Neuron (in vitro differentiated cells): ENCODE measurements around the gene RBKS.

Experiments
- H2AFZ ChIP-seq: one replicate; pipeline ENCODE4 v1.6.1; 2013; ENCODE audit warnings: low read depth, mild to moderate bottlenecking, inconsistent platforms, low read length, moderate library complexity
- H3K27me3 ChIP-seq: one replicate; pipeline ENCODE4 v1.6.1; 2013; ENCODE audit warnings: low read length; ENCODE audit not compliant: insufficient read depth
- H3K36me3 ChIP-seq: one replicate; pipeline ENCODE4 v1.6.1; 2013; ENCODE audit warnings: low read length; ENCODE audit not compliant: insufficient read depth
- H3K4me1 ChIP-seq: one replicate; pipeline ENCODE4 v1.6.1; 2013; ENCODE audit warnings: low read length; ENCODE audit not compliant: insufficient read depth
- H3K4me3 ChIP-seq: 2 replicates; pipeline ENCODE4 v1.5.1; 2013; ENCODE audit warnings: mild to moderate bottlenecking, low read length, moderate library complexity
- H3K9me3 ChIP-seq: one replicate; pipeline ENCODE4 v1.6.1; 2013; ENCODE audit warnings: low read length

Gene RBKS

DNA sequence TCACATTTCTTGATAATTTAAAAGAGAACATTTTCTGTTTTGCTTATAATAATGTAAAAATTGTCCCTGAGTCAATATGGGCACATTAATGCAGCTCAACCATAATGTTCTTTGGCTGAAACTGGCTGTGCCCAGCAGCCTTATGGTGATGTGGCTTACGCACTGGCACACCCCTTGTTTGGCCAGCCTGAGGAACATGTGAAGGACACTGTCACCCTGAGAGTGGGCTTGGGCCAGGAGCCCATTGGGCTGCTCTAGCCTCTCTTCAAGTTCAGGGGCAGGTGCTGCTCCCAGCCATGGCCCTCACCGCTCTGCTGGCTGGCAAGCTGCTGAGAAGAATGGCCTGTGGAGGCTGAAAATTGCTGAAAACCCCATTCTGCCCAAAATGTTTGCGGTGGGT lies 81.2 kb downstream of the RBKS start:
- no peak overlapping the region for H3K4me3 ChIP-seq
- H3K9me3 ChIP-seq, result no peaks in the 10 kb centered on the region
- no peaks in the 10 kb centered on the region for H3K27me3 ChIP-seq
- H3K4me1 ChIP-seq, result no peaks in the 10 kb centered on the region
- no peaks in the 10 kb centered on the region for H3K36me3 ChIP-seq
- no peak overlapping the region for H2AFZ ChIP-seq

DNA sequence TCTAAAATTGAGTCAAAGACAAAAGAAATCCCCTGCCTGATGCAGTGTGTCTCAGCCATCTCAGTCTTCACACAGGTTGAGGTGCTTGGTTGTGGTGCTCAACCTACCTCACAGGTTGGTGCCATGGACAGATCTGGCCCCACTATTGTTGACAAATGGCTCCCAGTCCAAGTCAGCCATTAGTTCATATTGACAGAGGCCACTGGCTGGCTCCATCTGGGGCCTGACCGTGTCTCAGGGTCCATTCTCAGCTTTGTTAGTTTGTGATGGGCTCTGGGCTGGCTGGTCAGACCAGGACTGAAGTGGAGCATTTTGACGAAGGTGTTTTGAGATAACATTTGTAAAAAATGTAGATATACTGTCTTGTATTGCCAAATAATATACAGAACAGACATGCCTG lies 81.8 kb downstream of the RBKS start:
- no peaks in the 10 kb centered on the region for H3K9me3 ChIP-seq
- no peak overlapping the region for H2AFZ ChIP-seq
- no peaks in the 10 kb centered on the region for H3K36me3 ChIP-seq
- H3K27me3 ChIP-seq, result no peaks in the 10 kb centered on the region
- H3K4me3 ChIP-seq, result no peak overlapping the region
- H3K4me1 ChIP-seq, result no peaks in the 10 kb centered on the region

DNA sequence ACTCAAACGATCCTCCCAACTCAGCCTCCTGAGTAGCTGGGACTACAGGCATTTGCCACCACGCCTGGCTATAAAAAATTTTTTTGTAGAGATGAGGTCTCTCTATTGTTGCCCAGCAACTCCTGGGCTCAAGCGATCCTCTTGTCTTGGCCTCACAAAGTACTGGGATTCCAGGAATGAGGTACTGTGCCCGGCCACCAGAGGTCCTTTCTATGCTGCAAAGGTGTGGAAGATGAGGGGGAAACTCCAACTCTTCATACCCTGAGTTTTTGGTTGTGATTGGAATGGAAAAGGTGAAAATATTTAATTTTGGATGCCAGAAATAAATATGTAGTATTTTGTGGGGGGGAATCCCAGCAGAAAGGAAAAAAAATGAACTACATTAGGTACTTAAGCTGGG lies 82.7 kb downstream of the RBKS start:
- Histone ChIP-seq H3K4me1 (no peaks in the 10 kb centered on the region), H3K9me3 (no peaks in the 10 kb centered on the region), H3K4me3 (no peak overlapping the region), H3K36me3 (no peaks in the 10 kb centered on the region), H3K27me3 (no peaks in the 10 kb centered on the region), H2AFZ (no peak overlapping the region)

DNA sequence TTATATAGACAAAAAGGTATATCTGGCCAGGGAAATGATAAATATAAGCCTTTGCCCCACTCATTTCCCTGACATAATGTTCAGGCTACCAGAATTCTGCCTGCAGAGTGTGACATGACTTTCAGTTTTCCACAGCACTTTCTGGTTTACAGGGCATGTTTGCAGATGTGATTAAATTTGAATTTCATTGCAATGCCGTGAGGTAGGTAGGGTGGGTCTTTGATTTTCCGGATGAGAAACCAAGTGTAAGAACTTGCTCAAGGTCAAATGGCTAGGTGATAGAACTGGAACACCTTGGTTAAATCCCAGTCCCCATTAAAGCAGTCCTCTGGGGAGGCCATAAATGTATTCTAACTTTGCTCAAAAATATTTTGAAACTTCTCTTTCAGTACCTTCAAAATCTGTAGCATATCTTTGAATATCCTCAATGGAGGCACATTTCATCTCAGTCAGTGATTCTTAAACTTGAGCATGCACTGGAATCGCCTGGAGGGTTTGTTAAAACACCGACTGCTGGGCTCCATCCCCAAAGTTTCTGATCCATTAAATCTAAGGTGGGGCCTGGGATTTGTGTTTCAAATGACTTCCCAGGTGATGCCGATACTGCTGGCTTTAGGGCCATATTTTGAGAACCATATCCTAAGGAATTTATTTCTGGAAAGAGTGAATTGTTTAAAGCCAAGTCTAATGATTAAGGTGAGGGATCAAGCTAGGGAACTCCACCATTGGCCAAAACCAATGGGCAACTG lies 83.7 kb downstream of the RBKS start:
- no peak overlapping the region for H3K4me3 ChIP-seq
- no peaks in the 10 kb centered on the region for H3K9me3 ChIP-seq
- no peak overlapping the region for H2AFZ ChIP-seq
- H3K27me3 ChIP-seq, result no peaks in the 10 kb centered on the region
- no peaks in the 10 kb centered on the region for H3K36me3 ChIP-seq
- no peaks in the 10 kb centered on the region for H3K4me1 ChIP-seq

DNA sequence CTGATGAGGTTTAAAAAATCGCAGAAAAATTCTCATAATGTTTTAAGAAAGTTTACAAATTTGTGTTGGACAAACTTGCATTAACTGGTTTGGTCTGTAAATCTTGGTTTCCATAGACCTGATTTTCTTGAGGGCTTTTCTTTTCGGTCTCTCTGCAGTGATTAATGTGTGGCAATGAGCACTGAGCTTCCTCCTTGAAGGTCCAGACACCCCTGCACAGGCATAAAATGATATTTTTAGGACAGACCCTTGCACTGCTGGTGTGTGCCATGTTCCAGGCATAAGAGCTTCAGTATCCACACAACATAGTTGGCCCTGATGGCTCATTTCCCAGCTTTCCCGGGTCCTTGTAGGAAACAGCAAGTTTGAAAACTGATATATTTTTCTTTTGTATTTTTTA lies 85.0 kb downstream of the RBKS start:
- Histone ChIP-seq H3K4me1 (peaks cover 2% of the 10 kb centered on the region), H3K36me3 (no peaks in the 10 kb centered on the region), H3K9me3 (no peaks in the 10 kb centered on the region), H3K4me3 (no peak overlapping the region), H2AFZ (no peak overlapping the region), H3K27me3 (no peaks in the 10 kb centered on the region)

DNA sequence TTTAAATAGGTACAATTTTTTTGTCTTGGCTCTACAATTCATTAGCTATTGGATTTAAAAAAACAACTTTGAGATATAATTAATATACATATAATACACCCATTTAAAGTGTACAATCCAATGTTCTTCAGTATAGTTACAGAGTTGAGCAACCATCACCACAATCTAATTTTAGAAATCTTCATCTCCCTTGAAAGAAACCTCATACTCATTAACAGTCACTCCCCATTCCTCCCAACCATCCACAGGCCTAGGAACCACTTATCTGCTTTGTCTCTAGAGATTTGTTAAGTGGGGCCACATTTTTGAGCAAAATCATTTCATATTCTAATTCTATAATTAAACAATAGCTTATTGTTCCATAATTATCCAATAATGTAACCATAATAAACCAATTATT lies 86.0 kb downstream of the RBKS start:
- Histone ChIP-seq H3K4me1 (peaks cover 9% of the 10 kb centered on the region), H3K9me3 (no peaks in the 10 kb centered on the region), H2AFZ (no peak overlapping the region), H3K27me3 (no peaks in the 10 kb centered on the region), H3K4me3 (no peak overlapping the region), H3K36me3 (no peaks in the 10 kb centered on the region)

DNA sequence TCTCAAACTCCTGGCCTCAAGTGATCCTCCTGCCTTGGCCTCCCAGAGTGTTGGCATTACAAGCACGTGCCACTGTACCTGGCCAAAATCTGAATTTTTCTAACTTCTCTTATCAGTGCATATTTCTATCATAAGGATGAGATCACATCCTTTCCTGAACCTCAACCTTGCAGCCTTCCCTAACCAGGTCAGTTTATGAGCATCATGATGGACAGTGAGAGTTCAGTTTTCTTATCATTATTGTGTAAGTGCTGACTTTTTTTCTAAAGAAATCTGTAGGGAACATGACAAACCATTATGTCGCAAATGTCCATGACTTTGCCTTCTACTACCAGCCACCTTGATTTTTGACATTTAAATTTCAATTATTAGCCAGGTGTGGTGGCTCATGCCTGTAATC lies 87.1 kb downstream of the RBKS start:
- no peaks in the 10 kb centered on the region for H3K36me3 ChIP-seq
- no peaks in the 10 kb centered on the region for H3K9me3 ChIP-seq
- peaks cover 18% of the 10 kb centered on the region for H3K4me1 ChIP-seq
- no peak overlapping the region for H3K4me3 ChIP-seq
- no peaks in the 10 kb centered on the region for H3K27me3 ChIP-seq
- no peak overlapping the region for H2AFZ ChIP-seq

DNA sequence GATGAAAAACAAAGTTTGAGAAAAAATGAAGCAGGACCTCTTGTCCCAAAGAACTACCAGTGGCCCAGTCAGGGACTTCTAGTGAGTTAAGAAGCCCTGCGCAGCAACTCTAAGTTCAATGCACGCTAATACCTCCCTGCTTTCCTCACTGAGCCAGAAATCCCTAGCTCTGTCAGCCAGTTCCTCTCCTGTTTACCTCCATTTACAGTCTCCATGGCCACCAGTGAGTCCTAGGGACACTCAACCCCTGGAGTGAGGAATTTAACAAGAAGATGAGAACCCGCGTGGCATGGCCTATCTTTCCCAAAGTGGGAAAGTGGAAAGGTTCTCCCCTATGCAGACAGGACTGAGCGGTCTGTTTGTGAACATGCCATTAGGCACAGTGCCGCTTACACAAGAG lies 87.6 kb downstream of the RBKS start:
- Histone ChIP-seq H3K4me1 (peaks cover 18% of the 10 kb centered on the region), H3K27me3 (no peaks in the 10 kb centered on the region), H3K9me3 (no peaks in the 10 kb centered on the region), H3K4me3 (no peak overlapping the region), H3K36me3 (no peaks in the 10 kb centered on the region), H2AFZ (no peak overlapping the region)

DNA sequence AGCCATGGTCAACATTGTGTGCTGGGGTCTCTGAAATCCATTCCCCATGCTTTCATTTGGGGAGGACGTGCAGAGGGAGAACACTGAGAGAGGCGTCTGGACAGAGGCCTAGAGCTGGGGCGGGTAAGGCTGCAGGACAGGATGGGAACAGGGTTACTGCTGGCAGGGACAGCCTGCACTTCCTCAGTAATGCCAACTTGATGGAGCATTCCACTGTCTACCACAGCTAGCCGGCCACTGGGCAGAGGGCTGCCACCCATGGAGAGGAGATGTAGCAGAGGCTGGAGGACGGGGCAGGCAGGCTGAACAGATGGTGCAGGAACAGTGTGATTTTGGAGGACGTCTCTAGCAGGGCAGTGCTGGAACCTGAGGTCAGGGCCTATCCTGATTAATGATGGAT lies 89.3 kb downstream of the RBKS start:
- Histone ChIP-seq H3K9me3 (no peaks in the 10 kb centered on the region), H2AFZ (no peak overlapping the region), H3K4me1 (peaks cover 29% of the 10 kb centered on the region), H3K27me3 (no peaks in the 10 kb centered on the region), H3K4me3 (no peak overlapping the region), H3K36me3 (no peaks in the 10 kb centered on the region)

DNA sequence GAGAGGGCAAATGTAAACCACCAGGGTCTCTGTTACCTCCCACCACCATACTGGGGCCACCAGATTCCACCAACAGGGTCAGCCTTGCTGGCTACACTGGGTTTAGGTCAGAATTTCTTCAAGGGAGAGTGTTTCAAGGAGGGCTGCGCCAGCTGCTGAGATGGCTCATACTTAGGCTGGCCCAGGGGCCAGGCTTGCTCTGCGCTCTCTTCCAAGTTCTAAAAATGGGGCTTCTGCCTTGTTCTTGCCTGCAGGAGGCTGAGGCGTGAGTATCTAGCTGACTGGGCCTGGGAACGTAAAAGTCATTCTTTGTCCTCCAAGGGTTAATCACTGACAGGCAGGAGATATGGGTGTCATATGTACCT lies 90.6 kb downstream of the RBKS start:
- Histone ChIP-seq H3K4me3 (no peak overlapping the region), H3K4me1 (peaks cover 41% of the 10 kb centered on the region), H3K9me3 (no peaks in the 10 kb centered on the region), H3K27me3 (no peaks in the 10 kb centered on the region), H3K36me3 (no peaks in the 10 kb centered on the region), H2AFZ (no peak overlapping the region)

DNA sequence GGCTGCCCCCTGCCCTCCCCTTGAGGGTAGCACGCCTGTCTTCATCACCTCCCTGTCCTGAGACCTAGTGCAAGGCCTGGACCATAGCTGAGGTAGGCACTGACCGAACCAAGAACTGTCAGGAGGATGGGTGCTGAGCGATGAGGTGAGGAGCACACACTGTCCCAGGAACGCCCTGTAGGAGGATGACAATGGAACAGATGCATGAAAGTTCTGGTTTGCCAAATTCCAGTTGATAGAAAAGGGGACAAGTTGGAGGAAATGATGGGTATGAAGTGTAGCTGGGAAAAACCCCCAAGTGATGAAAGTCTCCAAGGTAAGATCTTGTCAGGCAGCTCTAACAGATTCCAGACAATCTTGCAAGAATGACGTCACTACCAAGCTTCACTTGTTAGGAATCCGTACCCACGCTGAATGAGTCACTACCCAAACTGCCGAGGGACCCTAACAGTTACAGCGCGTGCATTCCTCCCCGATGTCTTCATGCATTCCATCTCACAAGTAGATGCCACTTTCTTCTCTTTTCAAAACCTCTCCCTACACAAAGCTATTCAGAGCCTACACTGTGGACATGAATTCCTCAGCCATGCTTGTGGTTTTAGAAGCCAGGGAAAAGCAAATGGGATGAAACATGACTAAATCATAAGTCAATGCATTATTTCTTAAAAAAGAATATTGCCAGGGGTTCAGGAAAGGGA lies 91.1 kb downstream of the RBKS start:
- H3K9me3 ChIP-seq, result no peaks in the 10 kb centered on the region
- H2AFZ ChIP-seq, result no peak overlapping the region
- H3K4me3 ChIP-seq, result no peak overlapping the region
- H3K4me1 ChIP-seq, result peaks cover 41% of the 10 kb centered on the region
- no peaks in the 10 kb centered on the region for H3K27me3 ChIP-seq
- no peaks in the 10 kb centered on the region for H3K36me3 ChIP-seq

DNA sequence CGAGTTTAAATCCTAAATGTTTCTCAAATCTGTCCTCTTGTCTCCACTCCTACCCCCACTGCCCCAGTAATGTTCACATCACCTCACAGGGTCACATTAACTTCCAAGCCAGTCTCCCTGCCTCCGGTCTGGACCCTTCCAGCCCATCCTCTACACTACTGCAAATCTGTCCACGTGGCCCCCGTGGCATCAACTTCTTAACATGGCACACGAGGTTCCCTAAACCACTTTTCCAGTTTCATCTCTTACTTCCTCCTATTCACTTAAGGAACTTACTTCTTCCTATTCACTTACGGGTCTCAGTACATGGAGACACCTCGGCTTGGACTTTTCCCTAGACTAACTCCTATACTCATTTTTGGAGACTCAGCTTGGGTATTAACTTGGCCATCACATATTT lies 91.7 kb downstream of the RBKS start:
- Histone ChIP-seq H3K4me1 (peaks cover 41% of the 10 kb centered on the region), H3K9me3 (no peaks in the 10 kb centered on the region), H2AFZ (no peak overlapping the region), H3K27me3 (no peaks in the 10 kb centered on the region), H3K4me3 (no peak overlapping the region), H3K36me3 (no peaks in the 10 kb centered on the region)

DNA sequence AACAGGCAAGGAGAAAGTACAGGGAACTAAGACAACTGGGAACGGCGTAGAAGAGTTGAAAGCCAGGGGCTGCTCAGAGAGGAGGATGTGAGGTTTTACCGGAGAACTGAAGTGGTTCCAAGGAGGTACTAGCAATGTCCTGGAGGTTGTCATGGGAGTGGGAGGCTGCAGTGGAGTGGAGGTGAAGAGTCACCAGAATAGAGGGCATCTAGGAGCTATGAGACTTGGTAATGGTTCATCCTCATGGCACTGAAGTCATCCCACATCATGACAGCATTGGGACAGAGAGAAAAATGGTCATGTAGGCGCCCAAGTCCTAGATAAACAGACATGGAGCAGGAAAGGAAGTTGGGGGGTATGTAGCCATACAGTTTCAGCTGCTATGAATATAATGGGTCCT lies 92.3 kb downstream of the RBKS start:
- no peak overlapping the region for H2AFZ ChIP-seq
- no peaks in the 10 kb centered on the region for H3K27me3 ChIP-seq
- no peaks in the 10 kb centered on the region for H3K36me3 ChIP-seq
- H3K4me1 ChIP-seq, result peaks cover 41% of the 10 kb centered on the region
- H3K9me3 ChIP-seq, result no peaks in the 10 kb centered on the region
- H3K4me3 ChIP-seq, result no peak overlapping the region
